Smooth muscle cell (in vitro differentiated cells): ENCODE results near the gene CLIP4. TPM values are rescaled to one million over a fixed set of nuclear protein-coding genes. Genes with fewer than 3 reads are reported as not detected.

Experiments used
- DNase-seq: peaks from one replicate; lab custom pipeline; 2025; ENCODE audit not compliant: unreplicated experiment; lab: John Stamatoyannopoulos, UW
- H2AFZ ChIP-seq: fragments of 200-600 bp; sonication (generic); 2 replicates; pipeline ENCODE4 v1.6.0; 2016; ENCODE audit warnings: antibody characterized with exemption, low read depth, mild to moderate bottlenecking
- H3F3A ChIP-seq: fragments of 200-600 bp; sonication (generic); 2 replicates; pipeline ENCODE4 v1.6.0; 2017; ENCODE audit warnings: antibody characterized with exemption, low read depth
- H3K27ac ChIP-seq: fragments of 200-600 bp; sonication (generic); 2 replicates; pipeline ENCODE4 v1.5.1; 2016; ENCODE audit warnings: low read depth, mild to moderate bottlenecking
- H3K27me3 ChIP-seq: fragments of 200-600 bp; sonication (generic); 2 replicates; pipeline ENCODE4 v1.6.1; 2016; ENCODE audit warnings: low read depth, mild to moderate bottlenecking
- H3K36me3 ChIP-seq: fragments of 200-600 bp; sonication (generic); 2 replicates; pipeline ENCODE4 v1.5.1; 2016; ENCODE audit warnings: low read depth
- H3K4me1 ChIP-seq: fragments of 200-600 bp; sonication (generic); 2 replicates; pipeline ENCODE4 v1.5.1; 2016; ENCODE audit warnings: low read depth
- H3K4me2 ChIP-seq: fragments of 200-600 bp; sonication (generic); 2 replicates; pipeline ENCODE4 v1.6.0; 2016; ENCODE audit warnings: mild to moderate bottlenecking
- H3K4me3 ChIP-seq: fragments of 200-600 bp; sonication (generic); 2 replicates; pipeline ENCODE4 v1.5.1; 2016; ENCODE audit warnings: mild to moderate bottlenecking
- H3K79me2 ChIP-seq: fragments of 200-600 bp; sonication (generic); 2 replicates; pipeline ENCODE4 v1.6.0; 2016; ENCODE audit warnings: low read depth, mild to moderate bottlenecking
- H3K9ac ChIP-seq: fragments of 200-600 bp; sonication (generic); 2 replicates; pipeline ENCODE4 v1.6.0; 2016; ENCODE audit warnings: low read depth
- H3K9me3 ChIP-seq: fragments of 200-600 bp; sonication (generic); replicated peaks from 2 replicates; pipeline ENCODE4 v1.5.1; 2016; ENCODE audit warnings: low read depth
- H4K20me1 ChIP-seq: fragments of 200-600 bp; sonication (generic); 2 replicates; pipeline ENCODE4 v1.6.0; 2016; ENCODE audit warnings: low read depth
- CTCF ChIP-seq: fragments of 200-600 bp; sonication (generic); IDR thresholded peaks from 2 replicates; pipeline ENCODE4 v1.5.1; 2017; ENCODE audit warnings: borderline replicate concordance, mild to moderate bottlenecking, antibody characterized with exemption; ENCODE audit not compliant: insufficient read depth, poor library complexity, severe bottlenecking
- WGBS: methylation state at CpG from one replicate; pipeline ENCODE4 v1.1.7; 2016; ENCODE audit warnings: low lambda C conversion rate; 5-methylcytosine and 5-hydroxymethylcytosine counted together
- polyA plus RNA-seq: library from polyadenylated mRNA; unstranded; fragments of >200 nt; fragmentation: Nextera tagmentation; extraction: Ambion mirVana; gene quantifications from 2 replicates; pipeline ENCODE4 v1.2.1, GENCODE V29; 2016
- total RNA-seq: library from RNA; depleted of rRNA; stranded (reverse); fragments of >200 nt; gene quantifications from 2 replicates; pipeline ENCODE4 v1.2.3, GENCODE V29; 2014

The CLIP4 gene
- total and polyA plus RNA-seq, 2 experiments from 2014 or later: 5.7 to 18.9 TPM

DNA sequence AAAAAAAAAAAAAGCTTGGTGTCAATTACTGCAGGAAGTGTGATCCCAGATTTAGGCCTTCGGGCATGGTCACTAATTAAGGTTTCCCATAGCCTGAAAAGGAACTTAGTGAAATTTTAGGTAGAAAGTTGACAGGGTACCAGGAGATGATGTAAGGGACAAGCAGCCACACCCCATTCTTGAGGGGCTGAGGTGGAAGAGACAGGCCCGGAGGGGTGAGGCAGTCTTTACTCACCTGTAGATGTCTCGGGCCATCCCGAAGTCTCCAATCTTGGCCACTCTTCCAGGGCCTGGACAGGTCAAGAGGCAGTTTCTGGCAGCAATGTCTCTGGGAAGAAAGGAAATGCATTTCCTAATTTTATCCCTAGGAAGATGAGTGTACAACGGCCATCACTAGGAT is 94.3 kb downstream of the CLIP4 start:
- Histone ChIP-seq H3K36me3 (no peaks in the 10 kb centered on the region), H3K9me3 (no peaks in the 10 kb centered on the region), H3F3A (no peaks in the 10 kb centered on the region), H3K4me3 (no peak overlapping the region), H2AFZ (no peak overlapping the region), H3K27ac (no peak overlapping the region), H3K27me3 (no peaks in the 10 kb centered on the region), H4K20me1 (no peaks in the 10 kb centered on the region), H3K79me2 (no peaks in the 10 kb centered on the region), H3K9ac (no peak overlapping the region), H3K4me2 (no peak overlapping the region), H3K4me1 (no peaks in the 10 kb centered on the region)
- no peak for DNase-seq
- no peak for TF ChIP-seq CTCF
- 86% methylated on average over 5 of the region's 5 CpGs for WGBS

DNA sequence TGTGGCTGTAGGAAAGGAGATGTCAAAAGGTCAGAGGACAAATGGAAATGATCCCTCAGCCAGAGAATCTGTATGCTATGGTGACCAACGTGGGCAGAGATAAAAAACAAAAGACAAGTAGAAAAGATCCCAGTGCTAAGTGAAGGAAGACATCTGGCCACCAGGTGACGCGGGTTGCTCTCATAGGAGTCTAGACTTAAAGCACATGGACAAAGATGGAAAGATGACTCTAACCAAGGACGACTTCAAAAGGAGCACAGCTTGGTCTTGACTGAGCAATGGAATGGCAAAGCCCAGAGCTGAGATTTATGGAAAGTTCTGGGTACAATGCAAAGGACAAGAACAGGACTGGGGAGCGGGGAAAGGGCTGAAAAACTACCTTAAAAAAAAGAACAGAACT is 96.8 kb downstream of the CLIP4 start:
- Histone ChIP-seq H3K36me3 (no peaks in the 10 kb centered on the region), H3F3A (no peaks in the 10 kb centered on the region), H3K9me3 (no peaks in the 10 kb centered on the region), H3K27me3 (no peaks in the 10 kb centered on the region), H3K4me1 (no peaks in the 10 kb centered on the region), H2AFZ (no peak overlapping the region), H3K4me3 (no peak overlapping the region), H3K79me2 (no peaks in the 10 kb centered on the region), H4K20me1 (no peaks in the 10 kb centered on the region), H3K9ac (no peak overlapping the region), H3K4me2 (no peak overlapping the region), H3K27ac (no peak overlapping the region)
- 65% methylated on average over 5 of the region's 5 CpGs for WGBS
- DNase-seq: no peak
- peak; percentile 14 for TF ChIP-seq CTCF

DNA sequence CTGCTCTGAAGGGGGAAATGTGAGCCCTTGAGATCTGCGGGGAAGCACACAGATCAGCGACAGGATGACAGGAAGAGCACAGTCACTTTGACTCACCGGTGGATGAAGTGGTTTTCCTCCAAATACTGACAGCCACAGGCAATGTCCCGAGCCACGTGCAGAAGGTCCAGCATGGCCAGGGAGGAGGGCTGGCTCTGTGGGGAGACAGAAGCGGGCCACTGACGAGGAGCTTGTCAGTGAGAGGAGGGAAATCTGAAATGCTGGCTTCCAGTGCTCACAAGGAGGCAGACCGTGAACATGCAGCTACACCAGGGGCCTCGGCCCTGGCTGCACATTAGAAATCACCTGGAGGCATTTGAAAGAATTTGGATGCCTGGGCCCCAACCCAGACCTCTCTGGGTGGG is 98.7 kb downstream of the CLIP4 start:
- Histone ChIP-seq H3K27ac (no peak overlapping the region), H3K4me2 (no peak overlapping the region), H3K27me3 (no peaks in the 10 kb centered on the region), H3K9ac (no peak overlapping the region), H4K20me1 (no peaks in the 10 kb centered on the region), H3F3A (no peaks in the 10 kb centered on the region), H3K9me3 (no peaks in the 10 kb centered on the region), H3K36me3 (no peaks in the 10 kb centered on the region), H2AFZ (no peak overlapping the region), H3K79me2 (no peaks in the 10 kb centered on the region), H3K4me1 (no peaks in the 10 kb centered on the region), H3K4me3 (no peak overlapping the region)
- no peak for TF ChIP-seq CTCF
- WGBS: 40% methylated on average over 9 of the region's 9 CpGs
- no peak for DNase-seq

GRCh38 chr2:29215073-29215472 is 99.9 kb downstream of the CLIP4 start:
- no peaks in the 10 kb centered on the region for H3K9me3 ChIP-seq
- H3K36me3 ChIP-seq: no peaks in the 10 kb centered on the region
- H3K4me2 ChIP-seq: no peak overlapping the region
- H3F3A ChIP-seq: no peaks in the 10 kb centered on the region
- H2AFZ ChIP-seq: no peak overlapping the region
- no peaks in the 10 kb centered on the region for H3K27me3 ChIP-seq
- no peak overlapping the region for H3K4me3 ChIP-seq
- no peak for DNase-seq
- 97% methylated on average over 5 of the region's 5 CpGs for WGBS
- H3K27ac ChIP-seq: no peak overlapping the region
- H4K20me1 ChIP-seq: no peaks in the 10 kb centered on the region
- no peaks in the 10 kb centered on the region for H3K4me1 ChIP-seq
- TF ChIP-seq CTCF: no peak
- no peaks in the 10 kb centered on the region for H3K79me2 ChIP-seq
- H3K9ac ChIP-seq: no peak overlapping the region
